Thyroid gland (tissue), 4 donors: Measurements from ENCODE around the gene TGFA. TPM values are rescaled to one million over a fixed set of nuclear protein-coding genes. Genes with fewer than 3 reads are reported as not detected.
A peak's percentile ranks its signal among the peaks of the same experiment; 100 is the strongest.

Source experiments
- DNase-seq, 2 donors: peaks; one replicate each; pipeline ENCODE4 v3.0.0-alpha.2; 2019
- H3K27ac ChIP-seq, 3 donors: fragments of 200-600 bp; sonication (generic); 1 replicate in 2 of 3; 2 replicates in 1 of 3; pipeline ENCODE4 v1.5.1; 2016 to 2019; ENCODE audit warnings: mild to moderate bottlenecking in 1 of 3, moderate library complexity in 1 of 3
- H3K27me3 ChIP-seq: fragments of 200-600 bp; sonication (generic); one replicate; pipeline ENCODE4 v1.5.1; 2019
- H3K36me3 ChIP-seq, 2 donors: fragments of 200-600 bp; sonication (generic); one replicate each; pipeline ENCODE4 v1.5.1; 2016 to 2019
- H3K4me1 ChIP-seq, 2 donors: fragments of 200-600 bp; sonication (generic); one replicate each; pipeline ENCODE4 v1.5.1; 2017 to 2019
- H3K4me3 ChIP-seq, 3 donors: fragments of 200-600 bp; sonication (generic); replicated peaks in 1 of 3; 1 replicate in 2 of 3; 2 replicates in 1 of 3; pipeline ENCODE4 v1.5.1; 2016; ENCODE audit warnings: mild to moderate bottlenecking in 1 of 3
- H3K9me3 ChIP-seq: fragments of 200-600 bp; sonication (generic); one replicate; pipeline ENCODE4 v1.5.1; 2017
- POLR2A ChIP-seq, 2 donors: fragments of 450-650 bp; IDR thresholded peaks; one replicate each; pipeline ENCODE4 v1.6.1; 2017; ENCODE audit warnings: antibody characterized with exemption in 2 of 2, mild to moderate bottlenecking in 2 of 2, moderate library complexity in 1 of 2
- WGBS, 2 donors: methylation state at CpG; one replicate each; pipeline ENCODE4 v1.1.5; 2017; 5-methylcytosine and 5-hydroxymethylcytosine counted together
- intact Hi-C: fragments of 100-400 bp; cut with DNase I; formaldehyde crosslinking; loops from one replicate; pipeline ENCODE4 v1.15.1; 2023
- total RNA-seq, 4 donors: library from RNA; depleted of rRNA; stranded (reverse); fragments of >200 nt; gene quantifications; one replicate each; pipeline ENCODE4 v1.2.3, GENCODE V29; 2016
- TF ChIP-seq, protein P1 (sequence below), 6 experiments: fragments of 200-600 bp in 3 of 6; fragments of 450-650 bp in 3 of 6; sonication (generic) in 3 of 6; IDR thresholded peaks; one replicate each; pipeline ENCODE4 v1.5.1; 2016 to 2019; ENCODE audit warnings: antibody characterized with exemption in 6 of 6, mild to moderate bottlenecking in 2 of 6, inconsistent platforms in 1 of 6, moderate library complexity in 1 of 6

The TGFA gene
- total RNA-seq, 4 donors from 2014 or later = 12.9 to 23.0 (median 18.6) TPM

DNA sequence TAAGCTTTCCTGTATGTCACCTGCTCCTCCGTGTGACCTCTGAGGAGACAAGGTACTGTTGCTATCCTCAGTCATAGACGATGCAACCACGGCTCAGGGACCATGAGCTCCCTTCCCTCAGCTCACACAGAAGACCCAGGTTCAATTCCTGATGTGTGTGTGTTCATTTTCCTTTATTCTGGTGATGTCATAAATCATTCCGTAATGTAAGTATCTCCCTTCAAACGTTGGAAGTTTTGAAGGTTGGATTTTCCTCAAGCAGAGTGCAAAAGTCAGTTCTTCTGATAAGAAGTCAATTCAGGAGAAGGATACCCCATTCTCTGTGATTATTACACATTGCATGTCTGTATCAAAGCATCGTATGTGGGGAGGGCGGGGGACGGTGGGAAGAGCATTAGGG, 132.9 kb downstream of the TGFA start:
- H3K4me3 ChIP-seq = no peak overlapping the region
- H3K36me3 ChIP-seq = no peaks in the 10 kb centered on the region
- peak overlapping the region in 2 of 3 donors; percentile 3 to 65 for H3K27ac ChIP-seq
- no peaks in the 10 kb centered on the region for H3K9me3 ChIP-seq
- WGBS, 2 donors = 79 to 80% methylated on average over 8 of the region's 8 CpGs
- TF ChIP-seq, protein P1, sequence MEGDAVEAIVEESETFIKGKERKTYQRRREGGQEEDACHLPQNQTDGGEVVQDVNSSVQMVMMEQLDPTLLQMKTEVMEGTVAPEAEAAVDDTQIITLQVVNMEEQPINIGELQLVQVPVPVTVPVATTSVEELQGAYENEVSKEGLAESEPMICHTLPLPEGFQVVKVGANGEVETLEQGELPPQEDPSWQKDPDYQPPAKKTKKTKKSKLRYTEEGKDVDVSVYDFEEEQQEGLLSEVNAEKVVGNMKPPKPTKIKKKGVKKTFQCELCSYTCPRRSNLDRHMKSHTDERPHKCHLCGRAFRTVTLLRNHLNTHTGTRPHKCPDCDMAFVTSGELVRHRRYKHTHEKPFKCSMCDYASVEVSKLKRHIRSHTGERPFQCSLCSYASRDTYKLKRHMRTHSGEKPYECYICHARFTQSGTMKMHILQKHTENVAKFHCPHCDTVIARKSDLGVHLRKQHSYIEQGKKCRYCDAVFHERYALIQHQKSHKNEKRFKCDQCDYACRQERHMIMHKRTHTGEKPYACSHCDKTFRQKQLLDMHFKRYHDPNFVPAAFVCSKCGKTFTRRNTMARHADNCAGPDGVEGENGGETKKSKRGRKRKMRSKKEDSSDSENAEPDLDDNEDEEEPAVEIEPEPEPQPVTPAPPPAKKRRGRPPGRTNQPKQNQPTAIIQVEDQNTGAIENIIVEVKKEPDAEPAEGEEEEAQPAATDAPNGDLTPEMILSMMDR (IDR thresholded peaks at IDR 0.05) = no peak
- TF ChIP-seq POLR2A (IDR thresholded peaks at IDR 0.05) = no peak
- no peak for DNase-seq
- H3K4me1 ChIP-seq = peaks cover 5 to 12% of the 10 kb centered on the region in 2 donors
- intact Hi-C loops = no loop called here
- no peaks in the 10 kb centered on the region for H3K27me3 ChIP-seq

DNA sequence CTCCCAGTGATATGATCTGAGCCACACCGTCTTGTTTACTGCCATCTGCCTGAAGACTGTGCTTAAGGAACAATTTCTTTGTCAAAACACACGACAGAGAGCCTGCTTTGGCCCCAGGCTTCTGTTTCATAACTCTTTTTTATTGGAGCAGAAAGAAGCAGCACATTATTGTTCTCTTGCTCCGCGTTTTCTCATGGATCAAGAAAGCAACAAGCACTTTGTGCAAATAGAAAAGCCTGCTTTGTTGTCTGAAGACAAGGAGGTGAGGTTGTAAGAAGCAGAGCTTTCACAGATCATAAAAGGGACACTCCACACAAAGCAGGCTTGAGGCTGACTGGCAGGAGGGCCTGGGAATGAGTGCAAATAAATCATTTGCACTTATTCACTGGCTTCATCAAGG, 133.5 kb downstream of the TGFA start:
- DNase-seq = peak; percentile 6 to 14
- Histone ChIP-seq H3K4me3 (no peak overlapping the region), H3K36me3 (no peaks in the 10 kb centered on the region), H3K27ac (peak overlapping the region in 2 of 3 donors; percentile 3 to 65), H3K9me3 (no peaks in the 10 kb centered on the region), H3K27me3 (no peaks in the 10 kb centered on the region), H3K4me1 (peaks cover 5 to 12% of the 10 kb centered on the region in 2 donors)
- intact Hi-C loops = no loop called here
- TF ChIP-seq, protein P1 (IDR thresholded peaks at IDR 0.05) = no peak
- TF ChIP-seq POLR2A (IDR thresholded peaks at IDR 0.05) = no peak
- WGBS, 2 donors = 26 to 39% methylated on average over 4 of the region's 4 CpGs

DNA sequence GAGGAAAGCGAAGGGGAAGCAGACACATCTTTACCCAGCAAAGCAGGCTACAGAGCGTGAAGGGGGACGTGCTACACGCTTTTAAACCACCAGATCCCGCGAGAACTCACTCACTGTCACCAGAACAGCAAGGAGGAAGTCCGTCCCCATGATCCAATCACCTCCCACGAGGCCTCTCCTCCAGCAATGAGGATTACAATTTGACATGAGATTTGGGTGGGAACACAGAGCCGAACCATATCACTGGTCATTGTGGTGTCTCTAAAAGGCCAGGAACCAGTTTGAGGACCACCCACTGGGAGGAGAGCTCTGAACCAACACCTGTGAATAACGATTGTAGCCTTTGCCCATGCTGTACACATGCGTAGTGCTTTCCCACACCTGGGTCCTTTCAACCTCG, 135.1 kb downstream of the TGFA start:
- DNase-seq = no peak
- no peak overlapping the region for H3K4me3 ChIP-seq
- H3K36me3 ChIP-seq = no peaks in the 10 kb centered on the region
- 89 to 93% methylated on average over 12 of the region's 12 CpGs for WGBS, 2 donors
- no peaks in the 10 kb centered on the region for H3K9me3 ChIP-seq
- peaks cover 5 to 12% of the 10 kb centered on the region in 2 donors for H3K4me1 ChIP-seq
- TF ChIP-seq POLR2A (IDR thresholded peaks at IDR 0.05) = no peak
- TF ChIP-seq, protein P1 (IDR thresholded peaks at IDR 0.05) = no peak
- intact Hi-C loops = no loop called here
- no peak overlapping the region for H3K27ac ChIP-seq
- H3K27me3 ChIP-seq = no peaks in the 10 kb centered on the region

DNA sequence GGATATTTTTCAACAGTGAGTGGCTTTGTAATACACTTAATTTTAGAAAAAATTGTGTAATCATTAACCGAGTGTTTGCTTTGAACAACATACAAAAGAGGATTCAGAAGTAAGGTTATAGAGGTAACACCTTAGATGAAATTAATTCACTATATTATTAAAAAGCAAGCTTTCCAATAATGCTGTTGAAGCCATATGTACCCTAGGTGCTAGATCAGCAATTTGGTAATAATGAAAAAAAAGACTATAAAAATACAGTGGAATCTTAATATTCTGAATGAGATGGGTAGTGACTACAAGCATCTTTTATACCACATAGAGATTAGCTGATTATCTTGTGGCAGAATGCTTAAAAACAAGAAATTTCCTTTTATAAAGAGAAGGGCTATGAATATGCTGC, 136.6 kb downstream of the TGFA start:
- no peak for DNase-seq
- Histone ChIP-seq H3K27ac (no peak overlapping the region), H3K27me3 (no peaks in the 10 kb centered on the region), H3K36me3 (no peaks in the 10 kb centered on the region), H3K4me1 (peaks cover 5 to 12% of the 10 kb centered on the region in 2 donors), H3K4me3 (no peak overlapping the region), H3K9me3 (no peaks in the 10 kb centered on the region)
- 96 to 97% methylated on average over 1 of the region's 1 CpG for WGBS, 2 donors
- intact Hi-C loops = no loop called here
- TF ChIP-seq, protein P1 (IDR thresholded peaks at IDR 0.05) = no peak
- TF ChIP-seq POLR2A (IDR thresholded peaks at IDR 0.05) = no peak

DNA sequence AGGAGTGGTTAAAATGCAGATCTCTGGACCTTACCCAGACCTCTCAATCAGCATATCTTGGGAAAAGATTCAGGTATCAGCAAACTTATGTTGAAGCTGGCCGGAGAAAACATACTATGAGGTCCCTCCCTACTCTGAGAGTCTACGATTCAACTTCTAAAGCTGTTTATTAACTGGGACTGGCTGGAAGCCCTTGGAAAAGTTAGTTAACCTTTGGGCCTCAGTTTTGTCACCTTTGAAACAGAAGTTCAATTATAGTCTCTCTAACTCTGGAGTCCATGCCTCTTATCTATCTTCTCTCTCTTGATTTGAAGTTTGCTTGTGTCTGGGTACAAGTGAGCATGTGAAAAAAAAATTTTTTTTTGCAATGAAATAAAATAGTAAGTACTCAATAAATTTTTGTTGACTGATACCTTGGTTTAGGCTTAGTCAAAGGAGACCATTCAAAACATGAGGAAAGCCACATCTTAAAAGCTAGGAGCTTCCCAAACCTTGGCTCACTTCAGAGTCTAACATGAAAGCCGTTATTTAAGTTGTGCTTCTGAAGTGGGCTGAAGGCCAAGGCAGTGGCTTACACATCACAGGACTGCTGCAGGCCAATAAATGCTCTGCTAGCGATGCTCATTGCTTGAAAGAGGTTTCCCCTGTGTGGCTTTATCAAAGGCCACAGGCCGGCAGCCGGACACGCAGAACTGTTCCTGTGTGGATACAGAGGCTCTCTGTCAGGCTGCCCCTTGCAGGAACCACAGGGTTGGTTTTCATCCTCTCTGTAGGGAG, 141.1 kb downstream of the TGFA start:
- Histone ChIP-seq H3K9me3 (no peaks in the 10 kb centered on the region), H3K4me1 (no peaks in the 10 kb centered on the region), H3K27me3 (no peaks in the 10 kb centered on the region), H3K4me3 (no peak overlapping the region), H3K27ac (no peak overlapping the region), H3K36me3 (no peaks in the 10 kb centered on the region)
- 73 to 75% methylated on average over 7 of the region's 7 CpGs for WGBS, 2 donors
- intact Hi-C loops = no loop called here
- no peak for DNase-seq
- TF ChIP-seq, protein P1 (IDR thresholded peaks at IDR 0.05) = no peak
- TF ChIP-seq POLR2A (IDR thresholded peaks at IDR 0.05) = no peak
